HCT116 (cell line): Measurements from ENCODE around the gene PMS1. TPM values are rescaled to one million over a fixed set of nuclear protein-coding genes. Genes with fewer than 3 reads are reported as not detected.

Experiments used
- ATAC-seq: fragments of 200-7000 bp; cut with Tn5 transposase; 2 replicates; pipeline ENCODE4 v1.9.1; 2020; ENCODE audit warnings: mild to moderate bottlenecking, moderate library complexity
- BruUV-seq: library from RNA; stranded (reverse); fragments of 400-500 nt; replicated peaks from 2 replicates; lab custom pipeline; 2021; lab: Mats Ljungman, UMichigan
- CTCF ChIA-PET: fragments of 300-600 bp; sonication (Branson Sonifier 250); formaldehyde crosslinking; loops from one replicate; lab custom pipeline; 2021; ENCODE audit warnings: antibody characterized with exemption; lab: Charles Lee
- POLR2A ChIA-PET: fragments of 300-600, 350-600 bp; sonication (Branson Sonifier 250); formaldehyde crosslinking; loops from one replicate; lab custom pipeline; 2021; ENCODE audit warnings: antibody characterized with exemption; lab: Charles Lee
- RAD21 ChIA-PET, 2 experiments: fragments of 300-600 bp; sonication (Branson Sonifier 250); formaldehyde crosslinking; loops; one replicate each; lab custom pipeline; 2023; ENCODE audit warnings: low total read pairs in 2 of 2; ENCODE audit not compliant: uncharacterized antibody in 2 of 2, unreplicated experiment in 2 of 2, low non-redundant PET in 1 of 2; lab: Charles Lee
- DNase-seq: peaks from one replicate; pipeline ENCODE4 v3.0.0-alpha.2; 2010; ENCODE audit warnings: low read depth, low spot score
- H2AFZ ChIP-seq: fragments of 200-600 bp; shearing (Covaris generic), sonication (generic); 2 replicates; pipeline ENCODE4 v1.6.1; 2017; ENCODE audit warnings: low read depth, mixed run types, mixed read lengths, antibody characterized with exemption, low read length; ENCODE audit not compliant: poor library complexity, severe bottlenecking
- H3K27ac ChIP-seq: 2 replicates; pipeline ENCODE4 v1.5.1; 2012; ENCODE audit warnings: low read depth, low read length
- H3K27me3 ChIP-seq: fragments of 200-600 bp; sonication (generic); 2 replicates; pipeline ENCODE4 v1.6.1; 2016; ENCODE audit warnings: mixed run types, low read length, mixed read lengths; ENCODE audit not compliant: insufficient read depth
- H3K36me3 ChIP-seq, 2 experiments: fragments of 200-500 bp in 1 of 2; fragments of 200-600 bp in 1 of 2; sonication (Bioruptor generic) in 1 of 2; sonication (generic) in 1 of 2; 2 replicates each; pipeline versions ENCODE4 v1.5.1 to v1.6.1; 2014 to 2016; ENCODE audit warnings: low read length in 2 of 2, inconsistent platforms in 1 of 2, mixed read lengths in 1 of 2, mixed run types in 1 of 2; ENCODE audit not compliant: insufficient read depth in 2 of 2, control insufficient read depth in 1 of 2
- H3K4me1 ChIP-seq, 2 experiments: fragments of 200-600 bp in 1 of 2; sonication (generic) in 1 of 2; 2 replicates each; pipeline versions ENCODE4 v1.5.1 to v1.6.1; 2012 to 2017; ENCODE audit warnings: low read length in 2 of 2, inconsistent platforms in 1 of 2, mild to moderate bottlenecking in 1 of 2, mixed read lengths in 1 of 2, mixed run types in 1 of 2, moderate library complexity in 1 of 2; ENCODE audit not compliant: insufficient read depth in 2 of 2, control insufficient read depth in 1 of 2
- H3K4me2 ChIP-seq: fragments of 200-600 bp; sonication (generic); 2 replicates; pipeline ENCODE4 v1.6.1; 2017; ENCODE audit warnings: mixed run types, low read length, mixed read lengths
- H3K4me3 ChIP-seq, 2 experiments: fragments of 200-600 bp in 1 of 2; sonication (generic) in 1 of 2; replicated peaks in 1 of 2; 2 replicates each; pipeline ENCODE4 v1.5.1; 2011 to 2016; ENCODE audit warnings: low read length in 2 of 2, control low read depth in 1 of 2, low read depth in 1 of 2, mild to moderate bottlenecking in 1 of 2, mixed read lengths in 1 of 2, mixed run types in 1 of 2
- H3K79me2 ChIP-seq: fragments of 200-600 bp; sonication (generic); 2 replicates; pipeline ENCODE4 v1.6.1; 2017; ENCODE audit warnings: mild to moderate bottlenecking, mixed run types, low read length, moderate library complexity, mixed read lengths; ENCODE audit not compliant: insufficient read depth
- H3K9ac ChIP-seq: fragments of 200-600 bp; sonication (generic); 2 replicates; pipeline ENCODE4 v1.6.1; 2016; ENCODE audit warnings: low read length, mixed read lengths
- H3K9me2 ChIP-seq: fragments of 200-600 bp; sonication (generic), shearing (Covaris generic); 2 replicates; pipeline ENCODE4 v1.6.1; 2017; ENCODE audit warnings: mixed run types, mild to moderate bottlenecking, moderate library complexity; ENCODE audit not compliant: insufficient read depth
- H3K9me3 ChIP-seq, 2 experiments: fragments of 200-500 bp in 1 of 2; fragments of 200-600 bp in 1 of 2; sonication (Bioruptor generic) in 1 of 2; sonication (generic) in 1 of 2; 2 replicates each; pipeline ENCODE4 v1.6.1; 2014 to 2017; ENCODE audit warnings: low read length in 2 of 2, mixed read lengths in 2 of 2, inconsistent platforms in 1 of 2, low read depth in 1 of 2, mild to moderate bottlenecking in 1 of 2, mixed run types in 1 of 2, moderate library complexity in 1 of 2; ENCODE audit not compliant: control insufficient read depth in 1 of 2, insufficient read depth in 1 of 2
- H4K20me1 ChIP-seq: fragments of 200-600 bp; sonication (generic), shearing (Covaris generic); 2 replicates; pipeline ENCODE4 v1.6.1; 2017; ENCODE audit warnings: mixed run types, mild to moderate bottlenecking, moderate library complexity; ENCODE audit not compliant: insufficient read depth
- ATF3 ChIP-seq: IDR thresholded peaks from 2 replicates; pipeline ENCODE4 v1.6.1; 2012
- CBX3 ChIP-seq: IDR thresholded peaks from 2 replicates; pipeline ENCODE4 v1.6.1; 2012; ENCODE audit warnings: low read depth
- EGR1 ChIP-seq: IDR thresholded peaks from 2 replicates; pipeline ENCODE4 v1.6.1; 2012; ENCODE audit warnings: low read depth
- EZH2phosphoT487 ChIP-seq: fragments of 200-600 bp; IDR thresholded peaks from 2 replicates; pipeline ENCODE4 v1.6.1; 2018; ENCODE audit warnings: antibody characterized with exemption, borderline replicate concordance
- FOSL1 ChIP-seq: IDR thresholded peaks from 2 replicates; pipeline ENCODE4 v1.6.1; 2012; ENCODE audit warnings: low read depth
- JUND ChIP-seq: IDR thresholded peaks from 2 replicates; pipeline ENCODE4 v1.6.1; 2012
- MAX ChIP-seq: IDR thresholded peaks from 2 replicates; pipeline ENCODE4 v1.6.1; 2012
- POLR2A ChIP-seq: IDR thresholded peaks from 2 replicates; pipeline ENCODE4 v1.7.0; 2011; ENCODE audit warnings: borderline replicate concordance; ENCODE audit not compliant: insufficient read depth, insufficient read length; ENCODE audit errors: extremely low read depth
- RAD21 ChIP-seq: IDR thresholded peaks from 2 replicates; pipeline ENCODE4 v1.6.1; 2012; ENCODE audit warnings: low read depth, mild to moderate bottlenecking
- REST ChIP-seq: IDR thresholded peaks from 2 replicates; pipeline ENCODE4 v1.6.1; 2012; ENCODE audit warnings: low read depth
- SIN3A ChIP-seq: IDR thresholded peaks from 2 replicates; pipeline ENCODE4 v1.6.1; 2012; ENCODE audit warnings: low read depth
- SP1 ChIP-seq: IDR thresholded peaks from 2 replicates; pipeline ENCODE4 v1.6.1; 2012; ENCODE audit warnings: low read depth
- SRF ChIP-seq: IDR thresholded peaks from 2 replicates; pipeline ENCODE4 v1.6.1; 2012; ENCODE audit warnings: low read depth
- TCF7L2 ChIP-seq: IDR thresholded peaks from 2 replicates; pipeline ENCODE4 v1.7.0; 2011; ENCODE audit warnings: borderline replicate concordance, inconsistent platforms; ENCODE audit not compliant: insufficient read depth, insufficient read length; ENCODE audit errors: extremely low read depth
- YY1 ChIP-seq: IDR thresholded peaks from 2 replicates; pipeline ENCODE4 v1.6.1; 2011; ENCODE audit warnings: low read length, low read depth, moderate library complexity, mild to moderate bottlenecking; ENCODE audit not compliant: insufficient replicate concordance; ENCODE audit errors: extremely low read depth
- ZFX ChIP-seq: fragments of 450-650 bp; IDR thresholded peaks from 2 replicates; pipeline ENCODE4 v1.6.1; 2017
- ZNF274 ChIP-seq: fragments of 200-500 bp; sonication (Bioruptor generic); IDR thresholded peaks from 2 replicates; pipeline ENCODE4 v1.6.1; 2014; ENCODE audit warnings: mild to moderate bottlenecking, low read depth, low read length, inconsistent platforms
- intact Hi-C: fragments of 100-400 bp; cut with micrococcal nuclease; formaldehyde crosslinking; loops from 2 replicates; pipeline ENCODE4 v1.10.0; 2022
- total RNA-seq: library from RNA; stranded (reverse); gene quantifications from one replicate; pipeline ENCODE4 v1.2.1, GENCODE V29; 2021; ENCODE audit not compliant: unreplicated experiment
- TF ChIP-seq, protein P1 (sequence below): IDR thresholded peaks from 2 replicates; pipeline ENCODE4 v1.6.1; 2011; ENCODE audit warnings: mild to moderate bottlenecking, low read length, moderate library complexity; ENCODE audit not compliant: insufficient replicate concordance; ENCODE audit errors: extremely low read depth

Gene PMS1
- total RNA-seq, 1 experiment from 2014 or later = 53.2 TPM

DNA sequence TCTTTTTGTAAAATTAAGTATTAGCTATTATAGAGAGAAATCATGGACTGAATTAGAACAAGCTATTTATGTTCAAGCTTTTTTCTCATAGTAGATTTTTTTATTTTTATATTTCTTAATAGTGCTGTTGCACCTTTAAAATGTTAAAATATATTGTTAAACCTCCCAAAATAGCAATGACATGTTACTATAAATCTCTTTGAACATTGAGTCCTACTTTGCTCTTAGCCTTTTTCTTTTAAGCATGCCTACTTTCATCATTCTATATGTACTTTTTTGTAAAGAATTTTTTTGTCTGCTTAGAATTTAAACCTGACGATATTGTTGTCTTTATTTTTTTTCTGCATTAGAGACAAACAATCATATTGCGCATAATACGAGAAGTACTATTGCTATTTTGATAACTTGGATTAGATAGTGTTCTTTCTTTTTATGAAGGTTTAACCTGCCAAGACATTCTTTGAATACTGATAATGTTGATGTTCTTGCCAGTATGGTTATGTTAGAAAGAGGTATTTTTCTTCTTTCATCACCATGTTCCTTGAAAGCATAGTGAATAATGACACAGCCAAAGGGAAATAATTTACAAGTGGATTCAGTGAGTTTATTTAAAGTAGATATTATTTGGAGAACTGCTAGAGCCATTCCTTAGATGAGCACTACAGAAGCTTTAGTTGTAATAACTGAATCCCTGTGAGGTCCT, 40.6 kb downstream of the PMS1 start:
- H4K20me1 ChIP-seq = no peaks in the 10 kb centered on the region
- no peak for TF ChIP-seq REST
- TF ChIP-seq MAX = no peak
- TF ChIP-seq RAD21 = no peak
- no peak for TF ChIP-seq JUND
- no peak for TF ChIP-seq SRF
- no peak for TF ChIP-seq TCF7L2
- TF ChIP-seq EZH2phosphoT487 = no peak
- no peak for TF ChIP-seq SP1
- TF ChIP-seq CBX3 = no peak
- no peak for TF ChIP-seq POLR2A
- TF ChIP-seq, protein P1, sequence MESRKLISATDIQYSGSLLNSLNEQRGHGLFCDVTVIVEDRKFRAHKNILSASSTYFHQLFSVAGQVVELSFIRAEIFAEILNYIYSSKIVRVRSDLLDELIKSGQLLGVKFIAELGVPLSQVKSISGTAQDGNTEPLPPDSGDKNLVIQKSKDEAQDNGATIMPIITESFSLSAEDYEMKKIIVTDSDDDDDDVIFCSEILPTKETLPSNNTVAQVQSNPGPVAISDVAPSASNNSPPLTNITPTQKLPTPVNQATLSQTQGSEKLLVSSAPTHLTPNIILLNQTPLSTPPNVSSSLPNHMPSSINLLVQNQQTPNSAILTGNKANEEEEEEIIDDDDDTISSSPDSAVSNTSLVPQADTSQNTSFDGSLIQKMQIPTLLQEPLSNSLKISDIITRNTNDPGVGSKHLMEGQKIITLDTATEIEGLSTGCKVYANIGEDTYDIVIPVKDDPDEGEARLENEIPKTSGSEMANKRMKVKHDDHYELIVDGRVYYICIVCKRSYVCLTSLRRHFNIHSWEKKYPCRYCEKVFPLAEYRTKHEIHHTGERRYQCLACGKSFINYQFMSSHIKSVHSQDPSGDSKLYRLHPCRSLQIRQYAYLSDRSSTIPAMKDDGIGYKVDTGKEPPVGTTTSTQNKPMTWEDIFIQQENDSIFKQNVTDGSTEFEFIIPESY = no peak
- TF ChIP-seq FOSL1 = no peak
- no peak for TF ChIP-seq SIN3A
- no peak for TF ChIP-seq YY1
- TF ChIP-seq EGR1 = no peak
- no peak for TF ChIP-seq ZFX
- TF ChIP-seq ATF3 = no peak
- TF ChIP-seq ZNF274 = no peak
- H3K27me3 ChIP-seq = no peaks in the 10 kb centered on the region
- no peaks in the 10 kb centered on the region for H3K9me3 ChIP-seq
- BruUV-seq = no TSS peak
- no peaks in the 10 kb centered on the region for H3K9me2 ChIP-seq
- H3K79me2 ChIP-seq = peaks cover 8% of the 10 kb centered on the region
- no peaks in the 10 kb centered on the region for H3K36me3 ChIP-seq
- H3K4me1 ChIP-seq = no peaks in the 10 kb centered on the region
- H3K27ac ChIP-seq = no peak overlapping the region
- H3K4me2 ChIP-seq = no peak overlapping the region
- no peak overlapping the region for H3K9ac ChIP-seq
- ChIA-PET CTCF (no interaction called here), RAD21 (no interaction called here), POLR2A (interaction anchor here (1.0 kb wide), 1 partner anchor 8 kb away, joined by 3 read pairs; no protein-coding TSS in a partner anchor)
- H2AFZ ChIP-seq = no peak overlapping the region
- H3K4me3 ChIP-seq = no peak overlapping the region
- DNase-seq (no peak), ATAC-seq (no peak)
- intact Hi-C loops = no loop called here
